ENCODE results near the gene INS. TPM values are rescaled to one million over a fixed set of nuclear protein-coding genes. Genes with fewer than 3 reads are reported as not detected.

INS gene
- total RNA-seq, 2 donors from 2014 or later: not detected

DNA sequence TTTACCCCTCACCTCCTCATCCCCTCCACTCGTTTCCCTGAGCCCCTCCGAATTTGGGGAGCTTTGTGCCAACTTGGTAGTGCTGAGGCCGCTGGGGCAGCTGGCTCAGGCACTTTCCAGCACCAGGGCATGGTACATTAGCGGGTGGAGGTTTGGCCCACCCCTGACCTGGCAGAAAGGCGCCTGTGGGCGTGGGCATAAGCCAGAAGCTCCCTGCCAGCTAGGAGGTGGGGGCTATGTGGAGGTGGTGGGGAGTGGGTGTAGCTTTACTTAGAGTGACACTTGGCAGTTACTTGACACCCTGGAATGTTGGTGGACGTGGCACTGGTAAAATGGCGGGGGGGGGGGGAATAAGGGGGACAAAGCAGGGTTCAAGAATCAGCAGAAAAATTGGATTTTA, 11.5 kb downstream of the INS start:
- H3K9me3 ChIP-seq: no peaks in the 10 kb centered on the region
- no peak overlapping the region for H3K4me3 ChIP-seq
- H3K36me3 ChIP-seq: no peaks in the 10 kb centered on the region
- no peak for TF ChIP-seq CTCF (IDR thresholded peaks at IDR 0.05)
- DNase-seq (ENCODE audit: low spot score): no peak
- H3K27ac ChIP-seq: no peak overlapping the region
- peaks cover 6% of the 10 kb centered on the region for H3K27me3 ChIP-seq (replicated peaks; ENCODE audit: insufficient read depth)
- peaks cover 3 to 4% of the 10 kb centered on the region in 2 donors for H3K4me1 ChIP-seq (ENCODE audit: control insufficient read depth in 1 of 2, low read depth in 2 of 2)
- ATAC-seq (ENCODE audit: insufficient number of reproducible peaks, low FRiP score, low read depth): no peak

- H3K27me3 ChIP-seq (replicated peaks; ENCODE audit: insufficient read depth): peaks cover 14% of the 10 kb centered on the region
- ATAC-seq (ENCODE audit: insufficient number of reproducible peaks, low FRiP score, low read depth) (no peak), DNase-seq (ENCODE audit: low spot score) (no peak)
- H3K4me1 ChIP-seq (ENCODE audit: control insufficient read depth in 1 of 2, low read depth in 2 of 2): peaks cover 4 to 9% of the 10 kb centered on the region in 2 donors
- H3K27ac ChIP-seq: no peak overlapping the region
- no peaks in the 10 kb centered on the region for H3K36me3 ChIP-seq
- no peak overlapping the region for H3K4me3 ChIP-seq
- no peak for TF ChIP-seq CTCF (IDR thresholded peaks at IDR 0.05)
- no peaks in the 10 kb centered on the region for H3K9me3 ChIP-seq
These were observed 12.4 kb downstream of the INS start for GRCh38 chr11:2148595-2148994.

DNA sequence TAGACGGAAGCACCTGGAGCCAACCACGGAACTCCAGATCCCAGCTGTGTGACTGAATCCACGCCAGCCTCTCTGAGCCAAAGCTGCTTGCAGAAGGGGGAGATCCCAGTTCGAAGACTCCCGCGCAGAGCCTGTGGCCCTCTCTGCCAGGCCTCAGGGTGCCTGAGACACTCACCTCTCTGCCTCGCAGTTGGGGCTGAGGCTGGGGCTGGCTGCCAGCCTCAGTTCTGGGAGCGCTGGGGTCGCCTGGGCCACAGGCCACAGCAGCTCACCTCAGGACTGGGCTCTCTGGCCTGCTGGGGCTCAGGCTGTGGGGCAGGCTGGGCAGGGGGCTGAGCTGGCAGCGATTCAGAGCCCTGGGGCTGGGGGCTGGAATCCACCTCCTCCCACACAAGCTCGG, 13.6 kb downstream of the INS start:
- Histone ChIP-seq H3K36me3 (no peaks in the 10 kb centered on the region), H3K4me1 (ENCODE audit: control insufficient read depth in 1 of 2, low read depth in 2 of 2) (peaks cover 4 to 9% of the 10 kb centered on the region in 2 donors), H3K9me3 (no peaks in the 10 kb centered on the region), H3K4me3 (no peak overlapping the region), H3K27ac (no peak overlapping the region), H3K27me3 (replicated peaks; ENCODE audit: insufficient read depth) (peaks cover 16% of the 10 kb centered on the region)
- TF ChIP-seq CTCF (IDR thresholded peaks at IDR 0.05): no peak
- DNase-seq (ENCODE audit: low spot score) (no peak), ATAC-seq (ENCODE audit: insufficient number of reproducible peaks, low FRiP score, low read depth) (no peak)

GRCh38 chr11:2146051-2146450, 15.0 kb downstream of the INS start:
- Histone ChIP-seq H3K27me3 (replicated peaks; ENCODE audit: insufficient read depth) (peaks cover 16% of the 10 kb centered on the region), H3K27ac (no peak overlapping the region), H3K4me1 (ENCODE audit: control insufficient read depth in 1 of 2, low read depth in 2 of 2) (peaks cover 0 to 6% of the 10 kb centered on the region in 2 donors), H3K4me3 (no peak overlapping the region), H3K9me3 (no peaks in the 10 kb centered on the region), H3K36me3 (no peaks in the 10 kb centered on the region)
- TF ChIP-seq CTCF (IDR thresholded peaks at IDR 0.05): no peak
- no peak for DNase-seq (ENCODE audit: low spot score)
- ATAC-seq (ENCODE audit: insufficient number of reproducible peaks, low FRiP score, low read depth): no peak

DNA sequence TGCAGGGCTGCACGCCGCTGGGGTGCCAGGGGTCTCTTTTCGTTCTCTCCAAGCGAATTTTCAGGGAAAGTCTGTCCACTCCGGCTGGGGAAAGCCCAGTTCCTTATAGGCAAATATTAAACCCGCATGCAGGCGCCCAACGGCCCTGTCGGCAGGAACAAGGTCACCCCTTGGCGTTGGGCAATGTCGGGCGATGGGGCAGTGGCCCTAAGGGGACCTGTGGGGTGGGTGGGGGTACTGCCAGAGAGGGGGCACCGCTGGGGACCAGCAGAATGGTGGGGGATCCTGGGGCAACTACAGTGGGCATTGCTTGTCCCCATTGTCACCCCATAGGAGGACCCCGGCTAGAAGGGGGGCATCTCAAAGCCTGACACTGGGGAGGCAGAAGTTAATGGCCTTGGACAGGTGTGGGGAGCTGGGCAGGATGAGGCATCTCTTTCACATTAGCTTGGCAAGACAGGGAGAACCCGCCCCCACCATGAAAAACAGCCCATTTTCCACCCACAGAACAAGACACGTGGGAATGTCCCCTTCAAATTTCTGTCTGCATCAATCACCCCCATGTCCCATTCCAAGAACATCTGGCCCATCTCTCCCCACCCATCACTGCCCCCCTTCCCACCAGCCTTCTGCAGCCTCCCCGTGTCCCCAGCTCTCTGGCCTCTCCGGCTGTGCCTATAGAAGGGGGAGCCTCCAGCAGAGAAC, 16.3 kb downstream of the INS start:
- Histone ChIP-seq H3K4me1 (ENCODE audit: control insufficient read depth in 1 of 2, low read depth in 2 of 2) (peaks cover 6 to 12% of the 10 kb centered on the region in 2 donors), H3K36me3 (no peaks in the 10 kb centered on the region), H3K9me3 (no peaks in the 10 kb centered on the region), H3K27me3 (replicated peaks; ENCODE audit: insufficient read depth) (peaks cover 16% of the 10 kb centered on the region), H3K27ac (no peak overlapping the region), H3K4me3 (no peak overlapping the region)
- no peak for DNase-seq (ENCODE audit: low spot score)
- no peak for ATAC-seq (ENCODE audit: insufficient number of reproducible peaks, low FRiP score, low read depth)
- no peak for TF ChIP-seq CTCF (IDR thresholded peaks at IDR 0.05)
